Measurements from ENCODE around the gene FAT1. TPM values are rescaled to one million over a fixed set of nuclear protein-coding genes. Genes with fewer than 3 reads are reported as not detected.

The FAT1 gene
- total RNA-seq, 2 experiments from 2014 or later: under 0.01 to 0.08 TPM

GRCh38 chr4:186599483-186599882 is 124.2 kb downstream of the FAT1 start:
- H4K20me1 ChIP-seq (ENCODE audit: insufficient read depth, low read length): no peaks in the 10 kb centered on the region
- no peak overlapping the region for H3K4me3 ChIP-seq (ENCODE audit: low read depth, low read length, poor library complexity, severe bottlenecking)
- no peak overlapping the region for H3K27ac ChIP-seq (ENCODE audit: low read depth, low read length, poor library complexity, severe bottlenecking)
- H3K4me2 ChIP-seq (ENCODE audit: low read length): no peak overlapping the region
- H3K9me2 ChIP-seq (ENCODE audit: insufficient read depth, low read length): no peaks in the 10 kb centered on the region
- intact Hi-C loops (cut with micrococcal nuclease; ENCODE audit: unreplicated experiment): no loop called here
- no peaks in the 10 kb centered on the region for H3K36me3 ChIP-seq (ENCODE audit: insufficient read depth, low read length)
- no peak overlapping the region for H2AFZ ChIP-seq (ENCODE audit: low read length)
- no peak for DNase-seq (ENCODE audit: low spot score)
- no peaks in the 10 kb centered on the region for H3K4me1 ChIP-seq (ENCODE audit: insufficient read depth, low read length, poor library complexity, severe bottlenecking)
- ChIA-PET POLR2A (no interaction called here), CTCF (ENCODE audit: unreplicated experiment) (no interaction called here)
- TF ChIP-seq CTCF (conservative IDR thresholded peaks at IDR 0.05; ENCODE audit: low read length) (no peak), EZH2phosphoT487 (IDR thresholded peaks at IDR 0.05; ENCODE audit: borderline replicate concordance, low read depth, low read length) (no peak)
- no TSS peak for BruUV-seq (replicated peaks)
- no peaks in the 10 kb centered on the region for H3K79me2 ChIP-seq (ENCODE audit: insufficient read depth, low read depth, low read length)
- H3K9me3 ChIP-seq (ENCODE audit: low read length): no peaks in the 10 kb centered on the region

DNA sequence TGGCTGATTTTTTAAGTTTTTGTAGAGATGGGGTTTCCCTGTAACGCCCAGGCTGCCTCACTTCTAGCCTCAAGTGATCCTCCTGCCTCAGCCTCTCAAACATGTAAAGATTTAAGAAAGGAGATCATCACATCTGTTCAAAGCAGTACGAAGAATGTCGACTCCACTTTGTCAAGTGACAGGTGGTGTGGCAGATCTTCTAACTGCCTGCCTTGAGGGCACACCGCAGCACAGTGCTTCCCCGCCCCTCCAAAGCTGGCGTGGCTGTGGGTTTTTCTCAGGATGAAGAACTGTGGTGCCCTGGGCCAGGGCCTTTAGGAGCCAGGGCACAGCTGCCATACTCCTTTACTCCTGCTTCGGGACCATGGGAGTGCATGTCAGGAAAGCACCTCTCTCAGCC is 125.0 kb downstream of the FAT1 start:
- POLR2A ChIA-PET: no interaction called here
- no peak for TF ChIP-seq CTCF (conservative IDR thresholded peaks at IDR 0.05; ENCODE audit: low read length)
- TF ChIP-seq EZH2phosphoT487 (IDR thresholded peaks at IDR 0.05; ENCODE audit: borderline replicate concordance, low read depth, low read length): no peak
- H3K36me3 ChIP-seq (ENCODE audit: insufficient read depth, low read length): no peaks in the 10 kb centered on the region

DNA sequence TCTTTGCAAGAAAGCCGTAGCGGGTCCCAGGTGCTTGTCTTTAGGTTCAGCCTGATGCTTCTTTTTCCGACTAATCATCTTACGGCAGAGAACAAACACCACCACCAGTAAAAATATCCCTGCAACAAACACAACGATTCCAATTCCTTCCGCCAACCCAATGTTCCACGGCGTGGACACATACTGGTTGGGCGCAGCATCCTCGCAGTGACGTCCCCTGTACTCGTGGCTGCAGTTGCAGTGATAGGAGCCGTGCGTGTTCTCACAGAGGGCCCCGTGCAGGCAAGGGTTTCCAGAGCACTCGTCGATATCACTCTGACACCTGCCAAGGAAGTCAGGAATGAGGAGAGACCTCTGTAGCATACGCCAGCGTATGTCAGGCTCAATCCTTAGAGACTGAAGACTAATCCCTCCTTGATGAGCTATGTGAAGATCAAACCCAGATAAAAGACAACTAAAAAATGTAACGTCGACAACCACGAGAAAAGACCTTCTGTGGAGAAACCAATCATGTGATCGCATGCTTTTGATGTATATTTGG is 126.7 kb downstream of the FAT1 start:
- no peak overlapping the region for H3K4me3 ChIP-seq (ENCODE audit: low read depth, low read length, poor library complexity, severe bottlenecking)
- no peak overlapping the region for H3K27ac ChIP-seq (ENCODE audit: low read depth, low read length, poor library complexity, severe bottlenecking)
- no peaks in the 10 kb centered on the region for H3K9me3 ChIP-seq (ENCODE audit: low read length)
- no peak overlapping the region for H3K4me2 ChIP-seq (ENCODE audit: low read length)
- H3K79me2 ChIP-seq (ENCODE audit: insufficient read depth, low read depth, low read length): no peaks in the 10 kb centered on the region
- intact Hi-C loops (cut with micrococcal nuclease; ENCODE audit: unreplicated experiment): no loop called here
- TF ChIP-seq EZH2phosphoT487 (IDR thresholded peaks at IDR 0.05; ENCODE audit: borderline replicate concordance, low read depth, low read length): no peak
- TF ChIP-seq CTCF (conservative IDR thresholded peaks at IDR 0.05; ENCODE audit: low read length): no peak
- BruUV-seq (replicated peaks): no TSS peak
- ChIA-PET POLR2A (no interaction called here), CTCF (ENCODE audit: unreplicated experiment) (no interaction called here)
- no peaks in the 10 kb centered on the region for H4K20me1 ChIP-seq (ENCODE audit: insufficient read depth, low read length)
- H3K36me3 ChIP-seq (ENCODE audit: insufficient read depth, low read length): no peaks in the 10 kb centered on the region
- H2AFZ ChIP-seq (ENCODE audit: low read length): no peak overlapping the region
- no peaks in the 10 kb centered on the region for H3K9me2 ChIP-seq (ENCODE audit: insufficient read depth, low read length)
- no peak for DNase-seq (ENCODE audit: low spot score)
- no peaks in the 10 kb centered on the region for H3K4me1 ChIP-seq (ENCODE audit: insufficient read depth, low read length, poor library complexity, severe bottlenecking)

More for the DNA sequence above, 125.0 kb downstream of the FAT1 start:
- no peaks in the 10 kb centered on the region for H3K9me2 ChIP-seq (ENCODE audit: insufficient read depth, low read length)
- H3K4me3 ChIP-seq (ENCODE audit: low read depth, low read length, poor library complexity, severe bottlenecking): no peak overlapping the region
- BruUV-seq (replicated peaks): no TSS peak
- H3K4me2 ChIP-seq (ENCODE audit: low read length): no peak overlapping the region
- H3K4me1 ChIP-seq (ENCODE audit: insufficient read depth, low read length, poor library complexity, severe bottlenecking): no peaks in the 10 kb centered on the region
- CTCF ChIA-PET (ENCODE audit: unreplicated experiment): no interaction called here
- H3K27ac ChIP-seq (ENCODE audit: low read depth, low read length, poor library complexity, severe bottlenecking): no peak overlapping the region
- H3K9me3 ChIP-seq (ENCODE audit: low read length): no peaks in the 10 kb centered on the region
- intact Hi-C loops (cut with micrococcal nuclease; ENCODE audit: unreplicated experiment): no loop called here
- no peaks in the 10 kb centered on the region for H4K20me1 ChIP-seq (ENCODE audit: insufficient read depth, low read length)
- no peak overlapping the region for H2AFZ ChIP-seq (ENCODE audit: low read length)
- no peak for DNase-seq (ENCODE audit: low spot score)
- H3K79me2 ChIP-seq (ENCODE audit: insufficient read depth, low read depth, low read length): no peaks in the 10 kb centered on the region

All from OCI-LY7 (cell line).